ENCODE measurements around the gene LIFR. TPM values are rescaled to one million over a fixed set of nuclear protein-coding genes. Genes with fewer than 3 reads are reported as not detected.

Gene LIFR
- total RNA-seq, 1 donor from 2014 or later = 116 TPM

GRCh38 chr5:38596981-38597380 is 40.5 kb upstream of the LIFR start:
- Histone ChIP-seq H3K9me3 (no peaks in the 10 kb centered on the region), H3K27ac (no peak overlapping the region), H3K4me3 (no peak overlapping the region), H3K4me1 (peaks cover 7 to 14% of the 10 kb centered on the region in 2 donors), H3K36me3 (no peaks in the 10 kb centered on the region), H3K27me3 (no peaks in the 10 kb centered on the region)
- DNase-seq (ENCODE audit: low spot score in 2 of 2) = no peak
- intact Hi-C loops (cut with DNase I) = no loop called here
- no peak for TF ChIP-seq CTCF (IDR thresholded peaks at IDR 0.05)

GRCh38 chr5:38595132-38595745 is 38.8 kb upstream of the LIFR start:
- intact Hi-C loops (cut with DNase I) = no loop called here
- TF ChIP-seq CTCF (IDR thresholded peaks at IDR 0.05) = no peak
- no peaks in the 10 kb centered on the region for H3K9me3 ChIP-seq
- peaks cover 0 to 7% of the 10 kb centered on the region in 2 donors for H3K4me1 ChIP-seq
- no peak for DNase-seq (ENCODE audit: low spot score in 2 of 2)
- no peaks in the 10 kb centered on the region for H3K36me3 ChIP-seq
- no peak overlapping the region for H3K4me3 ChIP-seq
- H3K27me3 ChIP-seq = no peaks in the 10 kb centered on the region
- no peak overlapping the region for H3K27ac ChIP-seq

DNA sequence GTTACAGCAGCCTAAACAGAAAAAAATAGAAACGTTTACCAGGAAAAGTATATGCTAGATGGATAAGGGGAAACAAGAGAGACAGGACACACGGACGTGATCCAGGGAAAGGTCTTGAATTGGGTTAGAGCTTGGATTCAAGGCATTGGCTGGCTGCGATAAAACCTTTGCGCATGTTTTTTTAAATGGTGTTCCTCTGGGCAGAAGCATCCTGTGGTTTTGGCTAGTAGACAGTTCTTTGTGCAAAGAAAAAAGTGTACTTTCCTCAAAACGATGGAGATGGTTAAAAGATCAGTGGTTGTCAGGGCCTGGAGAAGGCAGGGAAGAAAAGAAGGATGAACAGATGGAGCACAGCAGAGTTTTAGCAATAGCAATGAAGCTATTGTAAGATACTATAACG is 37.5 kb upstream of the LIFR start:
- Histone ChIP-seq H3K4me3 (no peak overlapping the region), H3K9me3 (no peaks in the 10 kb centered on the region), H3K4me1 (peaks cover 0 to 3% of the 10 kb centered on the region in 2 donors), H3K36me3 (no peaks in the 10 kb centered on the region), H3K27me3 (no peaks in the 10 kb centered on the region), H3K27ac (no peak overlapping the region)
- no peak for TF ChIP-seq CTCF (IDR thresholded peaks at IDR 0.05)
- no peak for DNase-seq (ENCODE audit: low spot score in 2 of 2)
- intact Hi-C loops (cut with DNase I) = loop anchor here (1.0 kb wide), 1 partner anchor 23 kb away; no protein-coding TSS in a partner anchor

DNA sequence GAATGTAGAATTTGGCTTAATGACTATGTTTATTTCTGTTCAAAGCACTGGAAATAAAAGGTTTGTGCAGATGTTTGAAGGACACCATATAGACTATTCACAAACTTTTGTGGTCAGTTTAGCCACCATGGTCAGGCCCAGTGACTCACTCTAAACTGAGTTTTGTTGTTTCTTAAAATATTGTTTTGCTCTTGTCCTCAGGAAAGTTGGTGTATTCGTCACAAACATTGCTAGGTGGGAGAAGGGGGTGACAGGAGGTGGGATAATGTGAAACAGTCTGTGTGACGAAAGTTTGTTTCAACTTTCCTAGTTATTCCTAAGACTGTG is 35.0 kb upstream of the LIFR start:
- Histone ChIP-seq H3K27me3 (no peaks in the 10 kb centered on the region), H3K36me3 (no peaks in the 10 kb centered on the region), H3K4me1 (no peaks in the 10 kb centered on the region), H3K9me3 (no peaks in the 10 kb centered on the region), H3K27ac (no peak overlapping the region), H3K4me3 (no peak overlapping the region)
- intact Hi-C loops (cut with DNase I) = no loop called here
- no peak for DNase-seq (ENCODE audit: low spot score in 2 of 2)
- TF ChIP-seq CTCF (IDR thresholded peaks at IDR 0.05) = no peak

DNA sequence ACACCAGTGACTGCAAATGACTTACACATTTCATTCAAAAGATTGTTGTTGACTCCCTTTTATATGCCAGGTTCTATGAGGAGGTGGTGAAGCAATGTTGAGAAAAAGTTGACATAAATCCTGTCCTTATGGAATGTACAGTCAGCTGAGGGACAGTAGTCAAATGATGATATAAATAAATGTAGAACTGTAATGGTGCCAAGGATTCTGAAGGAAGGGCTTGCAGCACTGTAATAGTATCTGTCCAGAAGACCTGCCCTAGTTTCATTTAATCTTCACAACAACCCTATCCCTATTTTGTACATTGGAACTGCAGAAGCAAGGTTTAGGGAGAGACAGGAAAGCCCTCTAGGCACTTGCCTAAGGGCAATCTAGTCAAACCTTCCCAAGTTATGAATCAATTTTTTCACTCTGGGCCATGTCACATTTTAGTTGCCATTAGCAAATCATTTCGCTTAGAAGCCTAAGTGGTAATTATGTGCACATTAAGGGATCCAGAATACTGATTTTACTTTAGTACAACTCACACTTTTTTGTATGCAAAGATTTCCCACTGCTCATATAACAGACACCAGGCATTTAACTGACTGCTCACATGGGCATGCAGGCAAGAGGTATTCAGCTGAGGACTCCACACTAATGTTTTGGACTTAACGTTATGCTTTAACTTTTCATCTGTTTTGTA is 34.5 kb upstream of the LIFR start:
- Histone ChIP-seq H3K27me3 (no peaks in the 10 kb centered on the region), H3K4me3 (no peak overlapping the region), H3K9me3 (no peaks in the 10 kb centered on the region), H3K27ac (no peak overlapping the region), H3K36me3 (no peaks in the 10 kb centered on the region), H3K4me1 (no peaks in the 10 kb centered on the region)
- intact Hi-C loops (cut with DNase I) = no loop called here
- no peak for TF ChIP-seq CTCF (IDR thresholded peaks at IDR 0.05)
- no peak for DNase-seq (ENCODE audit: low spot score in 2 of 2)
